Sigmoid colon (tissue), 3 donors: Measurements from ENCODE around the gene PSMD8.

Experiments
- CTCF ChIP-seq, 4 experiments: fragments of 450-650 bp in 3 of 4; fragments of 200-600 bp in 1 of 4; IDR thresholded peaks; one replicate each; pipeline ENCODE4 v1.5.1; 2016 to 2019; ENCODE audit warnings: antibody characterized with exemption in 4 of 4, mild to moderate bottlenecking in 3 of 4, moderate library complexity in 2 of 4
- POLR2A ChIP-seq, 2 donors: fragments of 450-650 bp; IDR thresholded peaks; one replicate each; pipeline ENCODE4 v1.6.1; 2016; ENCODE audit warnings: antibody characterized with exemption in 2 of 2, mild to moderate bottlenecking in 2 of 2, moderate library complexity in 2 of 2

DNA sequence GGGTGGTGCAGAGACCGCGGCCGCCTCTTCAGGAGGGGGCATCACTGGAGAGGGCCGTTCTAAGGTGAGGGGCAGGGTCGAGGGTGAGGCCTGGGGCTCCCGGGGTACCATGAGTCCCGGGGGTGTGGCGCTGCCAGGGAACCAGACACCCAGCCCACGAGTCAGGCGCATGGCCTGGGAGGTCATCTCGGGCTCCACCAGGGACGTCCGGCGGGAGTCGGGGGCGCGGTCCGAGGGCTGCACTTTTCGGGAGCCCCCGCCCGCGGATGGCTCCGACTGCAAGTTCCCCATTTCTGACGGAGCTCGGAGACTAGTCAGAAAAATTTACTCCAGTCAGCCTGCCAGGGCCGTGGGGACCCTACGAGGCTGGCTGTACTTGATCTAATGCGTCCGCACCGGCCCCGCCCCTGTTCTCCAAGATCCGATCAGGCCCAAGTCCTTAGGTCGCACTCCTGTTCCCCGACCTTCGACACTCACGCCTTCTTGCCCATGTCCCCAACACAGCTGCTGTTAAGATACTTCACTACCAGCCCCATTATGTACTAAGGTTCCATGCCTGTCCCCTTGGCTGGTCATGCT lies 12.7 kb downstream of the PSMD8 start:
- TF ChIP-seq CTCF (IDR thresholded peaks at IDR 0.05) (no peak), POLR2A (IDR thresholded peaks at IDR 0.05) (no peak)
